BE2C (cell line): ENCODE measurements around the gene SLX4.

Experiments used
- DNase-seq: peaks from one replicate; pipeline ENCODE4 v3.0.0-alpha.2; 2020
- H3K27me3 ChIP-seq: fragments of 250-450 bp; sonication (Bioruptor Pico); 2 replicates; pipeline ENCODE4 v1.5.1; 2020; ENCODE audit warnings: mild to moderate bottlenecking
- H3K36me3 ChIP-seq: fragments of 250-450 bp; sonication (Bioruptor Pico); 2 replicates; pipeline ENCODE4 v1.5.1; 2020; ENCODE audit warnings: mild to moderate bottlenecking
- H3K4me1 ChIP-seq: fragments of 250-450 bp; sonication (Bioruptor Pico); 2 replicates; pipeline ENCODE4 v1.5.1; 2020
- H3K4me3 ChIP-seq: 2 replicates; pipeline ENCODE4 v1.5.1; 2011; ENCODE audit warnings: low read depth, low read length
- H3K9me3 ChIP-seq: fragments of 250-450 bp; sonication (Bioruptor Pico); 2 replicates; pipeline ENCODE4 v1.5.1; 2020
- CTCF ChIP-seq: IDR thresholded peaks from 2 replicates; pipeline ENCODE4 v1.5.1; 2012; ENCODE audit warnings: mild to moderate bottlenecking, low read depth, low read length

The SLX4 gene

DNA sequence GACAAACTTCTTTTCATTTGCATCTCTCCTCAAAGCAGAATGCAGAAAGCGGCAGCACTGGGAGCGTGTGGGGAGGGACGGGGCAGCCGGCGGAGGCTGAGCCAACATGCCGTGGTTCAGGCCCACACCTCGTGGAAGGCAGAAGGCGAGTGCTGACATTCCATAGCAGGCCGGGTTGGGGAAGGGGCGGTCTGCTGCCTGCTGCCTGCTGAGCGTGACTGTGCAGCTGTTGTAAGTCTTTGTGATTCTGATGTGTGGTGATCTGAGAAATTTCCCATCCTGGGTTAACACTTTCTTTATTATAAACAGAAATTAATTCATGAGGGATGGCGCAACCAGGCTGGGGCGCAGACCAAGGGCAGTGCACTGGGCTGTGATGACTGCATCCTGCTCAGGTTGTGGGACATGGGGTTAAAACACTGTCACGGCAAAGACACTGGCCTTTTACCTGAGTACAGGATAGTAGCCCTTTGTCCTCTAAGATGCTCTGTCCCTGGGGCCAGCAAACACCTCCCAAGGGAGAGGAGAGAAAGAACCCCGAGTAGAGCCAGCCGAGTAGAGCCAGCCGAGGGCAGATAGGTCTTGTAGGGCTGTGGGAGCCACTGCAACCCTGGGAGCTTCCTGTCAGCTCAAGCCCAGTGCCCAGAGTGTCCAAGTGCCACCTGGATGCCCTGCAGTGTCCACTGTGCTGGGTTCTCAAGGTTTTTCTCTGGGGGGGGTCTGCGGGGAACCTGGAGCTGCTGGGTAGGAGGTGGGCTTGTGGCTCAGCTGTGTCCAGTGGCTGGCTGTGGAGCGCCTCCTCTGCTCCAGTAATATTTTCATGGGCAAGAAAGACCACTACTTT is 34.3 kb upstream of the SLX4 start:
- H3K9me3 ChIP-seq, result no peaks in the 10 kb centered on the region
- H3K27me3 ChIP-seq, result no peaks in the 10 kb centered on the region
- H3K4me3 ChIP-seq, result no peak overlapping the region
- no peak for TF ChIP-seq CTCF
- H3K4me1 ChIP-seq, result peaks cover 26% of the 10 kb centered on the region
- no peaks in the 10 kb centered on the region for H3K36me3 ChIP-seq
- no peak for DNase-seq

DNA sequence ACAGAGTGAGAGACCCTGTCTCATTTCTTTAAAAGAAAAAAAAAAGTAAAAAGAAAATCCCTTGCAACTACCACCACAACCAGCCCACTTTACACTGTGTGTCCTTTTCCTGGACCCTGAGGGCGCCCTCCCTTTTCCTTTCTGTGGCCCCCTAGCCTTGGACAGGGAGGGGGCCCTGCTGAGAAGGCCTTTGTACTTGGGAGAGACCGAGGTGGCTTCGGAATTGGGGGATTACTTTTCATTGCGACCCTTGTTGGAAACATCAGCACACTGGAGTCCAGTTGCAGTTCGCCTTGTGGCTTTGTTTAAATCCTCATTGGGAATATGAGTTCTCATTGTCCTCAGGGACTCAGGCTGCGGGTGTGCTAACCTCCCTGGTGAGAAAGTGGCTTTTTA is 33.7 kb upstream of the SLX4 start:
- H3K36me3 ChIP-seq, result no peaks in the 10 kb centered on the region
- H3K27me3 ChIP-seq, result no peaks in the 10 kb centered on the region
- no peak overlapping the region for H3K4me3 ChIP-seq
- no peak for TF ChIP-seq CTCF
- peaks cover 26% of the 10 kb centered on the region for H3K4me1 ChIP-seq
- H3K9me3 ChIP-seq, result no peaks in the 10 kb centered on the region
- no peak for DNase-seq

DNA sequence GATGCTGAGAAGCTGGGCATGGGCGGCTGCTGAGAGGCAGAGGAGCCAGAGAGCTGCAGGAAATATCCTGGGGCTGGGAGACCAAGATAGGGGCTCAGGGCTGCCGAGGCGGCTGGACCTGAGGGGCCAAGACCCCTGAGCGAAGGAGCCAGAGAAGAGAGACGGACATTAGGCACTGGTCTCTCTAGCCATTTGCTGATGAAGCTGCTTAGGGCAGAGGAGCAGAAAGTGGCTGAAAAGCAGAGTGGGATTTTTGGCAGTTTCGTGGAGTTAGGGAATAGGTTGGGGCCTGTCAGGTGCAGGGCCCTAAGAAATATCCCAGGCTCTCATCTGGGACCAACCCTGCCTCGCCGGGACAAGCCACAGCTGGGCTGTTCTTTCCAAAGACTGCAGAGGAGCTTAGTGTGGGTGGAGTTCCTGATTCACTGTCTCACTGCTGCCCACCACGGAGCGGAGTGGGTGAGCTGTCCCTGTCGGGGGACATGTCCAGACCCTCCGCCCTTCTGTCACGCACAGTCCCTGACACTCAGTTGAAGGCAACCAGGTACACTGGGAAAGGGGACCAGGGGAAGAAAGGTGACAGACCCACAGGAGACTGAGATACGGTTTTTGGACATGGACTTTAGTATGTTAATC is 31.8 kb upstream of the SLX4 start:
- Histone ChIP-seq H3K4me3 (peak overlapping the region; percentile 39), H3K9me3 (no peaks in the 10 kb centered on the region), H3K4me1 (peaks cover 26% of the 10 kb centered on the region), H3K36me3 (no peaks in the 10 kb centered on the region), H3K27me3 (no peaks in the 10 kb centered on the region)
- DNase-seq, result no peak
- TF ChIP-seq CTCF, result no peak

GRCh38 chr16:3642397-3643094 is 31.1 kb upstream of the SLX4 start:
- peak; percentile 93 for DNase-seq
- Histone ChIP-seq H3K27me3 (no peaks in the 10 kb centered on the region), H3K9me3 (no peaks in the 10 kb centered on the region), H3K4me1 (peaks cover 31% of the 10 kb centered on the region), H3K4me3 (peak overlapping the region; percentile 39), H3K36me3 (no peaks in the 10 kb centered on the region)
- no peak for TF ChIP-seq CTCF

DNA sequence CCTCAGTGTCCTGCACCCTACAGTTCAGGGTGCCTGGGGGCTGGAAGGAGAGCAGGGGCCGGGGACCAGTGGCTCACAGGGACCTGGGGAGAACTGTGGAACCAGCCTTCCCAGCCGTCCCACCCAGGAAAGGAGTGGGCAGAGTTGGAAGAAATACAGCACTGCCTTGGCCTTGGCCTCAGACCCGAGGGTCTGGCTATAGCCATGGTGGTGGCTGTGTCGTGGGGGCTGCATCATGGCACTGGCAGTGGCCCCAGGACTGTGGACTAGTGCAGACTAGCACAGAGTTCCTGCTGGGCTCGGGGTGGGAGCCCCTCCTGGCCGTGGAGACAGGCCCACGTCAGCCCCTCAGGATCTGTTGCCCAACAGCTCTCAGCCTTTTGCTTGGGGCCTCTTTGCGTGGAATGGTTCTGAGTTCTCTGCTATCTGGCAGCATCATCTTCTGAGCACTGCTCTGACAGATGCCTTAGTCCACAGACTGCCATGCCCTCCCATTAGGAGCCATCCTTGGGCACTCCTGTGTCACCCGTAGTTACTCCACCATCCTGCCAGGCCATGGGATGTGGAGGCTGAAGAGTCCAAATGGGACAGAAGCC is 30.5 kb upstream of the SLX4 start:
- no peak for DNase-seq
- no peak for TF ChIP-seq CTCF
- peaks cover 35% of the 10 kb centered on the region for H3K4me1 ChIP-seq
- no peaks in the 10 kb centered on the region for H3K27me3 ChIP-seq
- H3K4me3 ChIP-seq, result no peak overlapping the region
- no peaks in the 10 kb centered on the region for H3K36me3 ChIP-seq
- H3K9me3 ChIP-seq, result no peaks in the 10 kb centered on the region
